ENCODE data around the gene KLF13.

DNA sequence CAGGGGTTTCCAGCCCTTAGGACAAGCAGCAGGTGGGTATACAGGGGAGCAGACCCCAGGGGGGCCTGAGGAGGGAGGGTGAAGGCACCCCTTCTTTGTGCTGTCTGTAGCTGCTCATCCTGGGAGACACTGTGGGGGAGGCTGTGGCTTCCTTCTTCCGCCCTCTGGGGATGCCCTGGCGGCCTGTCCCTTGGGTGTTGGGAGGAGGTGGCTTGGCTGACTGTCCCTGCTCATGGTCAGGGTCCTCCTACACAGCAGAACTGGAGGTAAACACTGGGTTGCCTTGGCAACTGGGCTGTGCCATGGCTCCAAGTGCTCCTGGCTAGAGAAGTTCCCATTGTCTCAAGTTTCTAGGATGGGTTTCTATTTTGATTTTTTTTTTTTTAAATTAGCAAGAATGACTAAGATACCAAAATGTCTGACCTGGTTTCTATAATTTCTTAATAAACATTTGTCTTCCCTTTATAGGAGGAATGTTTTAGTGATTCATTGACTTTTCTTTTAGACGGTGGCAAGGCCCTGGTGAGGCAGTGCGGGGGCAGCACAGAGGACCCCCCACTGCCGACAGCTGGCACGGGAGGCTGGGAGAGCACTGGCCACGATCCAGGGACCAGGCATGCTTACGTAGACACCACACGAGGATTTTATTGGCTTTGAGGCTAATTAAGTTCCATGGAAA is 12.4 kb downstream of the KLF13 start:
- TF ChIP-seq, protein P1, sequence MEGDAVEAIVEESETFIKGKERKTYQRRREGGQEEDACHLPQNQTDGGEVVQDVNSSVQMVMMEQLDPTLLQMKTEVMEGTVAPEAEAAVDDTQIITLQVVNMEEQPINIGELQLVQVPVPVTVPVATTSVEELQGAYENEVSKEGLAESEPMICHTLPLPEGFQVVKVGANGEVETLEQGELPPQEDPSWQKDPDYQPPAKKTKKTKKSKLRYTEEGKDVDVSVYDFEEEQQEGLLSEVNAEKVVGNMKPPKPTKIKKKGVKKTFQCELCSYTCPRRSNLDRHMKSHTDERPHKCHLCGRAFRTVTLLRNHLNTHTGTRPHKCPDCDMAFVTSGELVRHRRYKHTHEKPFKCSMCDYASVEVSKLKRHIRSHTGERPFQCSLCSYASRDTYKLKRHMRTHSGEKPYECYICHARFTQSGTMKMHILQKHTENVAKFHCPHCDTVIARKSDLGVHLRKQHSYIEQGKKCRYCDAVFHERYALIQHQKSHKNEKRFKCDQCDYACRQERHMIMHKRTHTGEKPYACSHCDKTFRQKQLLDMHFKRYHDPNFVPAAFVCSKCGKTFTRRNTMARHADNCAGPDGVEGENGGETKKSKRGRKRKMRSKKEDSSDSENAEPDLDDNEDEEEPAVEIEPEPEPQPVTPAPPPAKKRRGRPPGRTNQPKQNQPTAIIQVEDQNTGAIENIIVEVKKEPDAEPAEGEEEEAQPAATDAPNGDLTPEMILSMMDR (IDR thresholded peaks at IDR 0.05; ENCODE audit: low read length) = no peak
- TF ChIP-seq EZH2 (IDR thresholded peaks at IDR 0.05; ENCODE audit: borderline replicate concordance, low read length) = no peak

All from OCI-LY1 (cell line).